Measurements from ENCODE around the gene SH3RF3. TPM values are rescaled to one million over a fixed set of nuclear protein-coding genes. Genes with fewer than 3 reads are reported as not detected.
A peak's percentile ranks its signal among the peaks of the same experiment; 100 is the strongest.

SH3RF3 gene
- total RNA-seq, 4 donors from 2014 or later, result 2.4 to 5.5 (median 2.9) TPM

DNA sequence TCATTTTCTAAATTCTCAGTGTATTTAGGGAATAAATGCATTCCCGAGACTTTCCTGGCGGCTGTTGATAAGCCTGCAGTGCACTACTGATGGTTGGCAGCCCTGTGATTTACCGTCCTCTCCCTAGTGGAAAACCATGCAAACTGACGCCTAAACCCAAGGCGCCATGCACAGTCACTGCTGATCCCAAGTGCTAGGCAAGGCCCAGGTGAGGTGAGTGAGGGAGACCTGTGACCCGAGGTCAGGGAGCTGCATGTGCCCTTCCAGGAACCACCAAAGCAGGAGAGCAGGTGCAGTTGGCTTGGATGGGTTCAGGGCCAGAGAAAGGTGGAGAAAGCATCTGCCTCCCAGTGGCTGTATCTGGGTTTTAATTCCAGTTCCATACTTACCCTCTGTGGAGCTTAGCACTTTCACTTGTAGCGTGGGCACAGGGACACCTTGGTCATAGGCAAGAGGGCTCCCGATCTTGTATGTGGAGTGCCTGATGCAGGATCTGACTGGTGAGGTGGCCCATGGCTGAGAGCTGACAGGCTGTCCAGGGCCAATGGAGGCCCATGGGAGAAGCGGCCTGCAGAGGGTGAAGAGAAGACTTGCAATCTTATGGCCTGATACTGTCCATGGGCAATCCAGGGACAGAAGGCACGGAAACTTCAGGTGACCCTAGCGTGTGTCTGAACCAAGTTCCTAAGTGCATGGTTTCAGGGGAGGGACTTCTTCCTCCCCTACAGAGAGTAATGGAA is 131.3 kb downstream of the SH3RF3 start:
- no peak overlapping the region for H3K27ac ChIP-seq
- no peaks in the 10 kb centered on the region for H3K36me3 ChIP-seq
- intact Hi-C loops (cut with DNase I), result no loop called here
- no peaks in the 10 kb centered on the region for H3K27me3 ChIP-seq
- TF ChIP-seq POLR2A (IDR thresholded peaks at IDR 0.05) (no peak), CTCF (IDR thresholded peaks at IDR 0.05) (peak in 1 of 6 experiments; percentile 5)
- H3K4me1 ChIP-seq, result peaks cover 11 to 61% (median 17%) of the 10 kb centered on the region in 3 donors
- WGBS, 2 donors, result 92 to 95% methylated on average over 5 to 10 of the region's 11 CpGs
- no peak for DNase-seq
- H3K9me3 ChIP-seq, result no peaks in the 10 kb centered on the region
- no peak overlapping the region for H3K4me3 ChIP-seq

GRCh38 chr2:109260886-109261700 is 132.1 kb downstream of the SH3RF3 start:
- no peak for DNase-seq
- no peak for TF ChIP-seq POLR2A (IDR thresholded peaks at IDR 0.05)
- TF ChIP-seq CTCF (IDR thresholded peaks at IDR 0.05), result peak in 3 of 6 experiments; percentile 6 to 37 (median 19)
- Histone ChIP-seq H3K4me1 (peaks cover 11 to 65% (median 21%) of the 10 kb centered on the region in 3 donors), H3K27me3 (no peaks in the 10 kb centered on the region), H3K36me3 (no peaks in the 10 kb centered on the region), H3K27ac (no peak overlapping the region), H3K9me3 (no peaks in the 10 kb centered on the region), H3K4me3 (no peak overlapping the region)
- 42 to 69% methylated on average over 4 to 7 of the region's 8 CpGs for WGBS, 2 donors
- intact Hi-C loops (cut with DNase I), result no loop called here

DNA sequence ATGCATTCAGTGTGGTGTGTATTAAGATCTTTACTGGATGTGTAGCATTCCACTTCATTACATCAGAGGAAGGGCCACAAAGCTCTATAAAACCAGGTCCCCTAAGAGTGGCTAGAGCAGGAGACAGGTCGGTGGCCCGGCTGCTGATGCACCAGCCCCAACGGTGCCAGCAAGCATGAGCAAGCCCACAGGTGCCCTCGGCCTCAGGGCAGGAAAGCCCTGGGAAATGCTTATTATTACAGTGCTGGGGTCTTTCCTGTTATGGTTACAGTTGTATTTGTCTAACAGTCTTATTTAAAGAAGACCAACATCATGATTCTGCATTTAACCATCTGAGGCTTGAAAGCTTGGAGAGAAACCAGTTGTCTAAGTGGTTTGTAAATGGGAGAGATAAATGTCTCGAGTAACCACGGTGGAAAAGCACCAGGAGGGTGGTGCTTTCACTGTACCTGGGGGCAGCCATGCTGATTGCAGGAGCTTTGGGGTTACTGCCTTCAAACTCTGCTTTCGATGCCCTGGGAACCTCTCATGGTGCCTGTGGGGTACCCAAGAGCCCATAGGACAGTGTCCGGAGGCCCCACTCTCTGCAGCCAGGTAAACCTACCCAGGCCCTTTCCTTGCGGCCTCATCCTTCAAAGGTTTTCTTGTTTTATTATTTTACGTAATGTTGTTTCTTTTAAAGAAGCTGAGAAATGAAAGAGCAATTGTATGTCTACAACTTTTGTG is 133.1 kb downstream of the SH3RF3 start:
- intact Hi-C loops (cut with DNase I), result no loop called here
- Histone ChIP-seq H3K4me3 (no peak overlapping the region), H3K9me3 (no peaks in the 10 kb centered on the region), H3K27ac (no peak overlapping the region), H3K27me3 (no peaks in the 10 kb centered on the region), H3K4me1 (peaks cover 18 to 65% (median 26%) of the 10 kb centered on the region in 3 donors), H3K36me3 (no peaks in the 10 kb centered on the region)
- no peak for DNase-seq
- WGBS, 2 donors, result 63% methylated on average over 10 of the region's 10 CpGs
- TF ChIP-seq POLR2A (IDR thresholded peaks at IDR 0.05) (no peak), CTCF (IDR thresholded peaks at IDR 0.05) (no peak)

GRCh38 chr2:109264595-109265328 is 135.8 kb downstream of the SH3RF3 start:
- Histone ChIP-seq H3K27ac (no peak overlapping the region), H3K9me3 (no peaks in the 10 kb centered on the region), H3K27me3 (no peaks in the 10 kb centered on the region), H3K36me3 (no peaks in the 10 kb centered on the region), H3K4me3 (no peak overlapping the region), H3K4me1 (peaks cover 14 to 64% (median 26%) of the 10 kb centered on the region in 3 donors)
- intact Hi-C loops (cut with DNase I), result no loop called here
- DNase-seq, result no peak
- WGBS, 2 donors, result 79 to 85% methylated on average over 11 to 12 of the region's 12 CpGs
- no peak for TF ChIP-seq CTCF (IDR thresholded peaks at IDR 0.05)
- no peak for TF ChIP-seq POLR2A (IDR thresholded peaks at IDR 0.05)
